HL-60 (cell line): Measurements from ENCODE around the gene SPSB2.

ENCODE experiments used
- DNase-seq, 2 experiments: peaks; one replicate each; pipeline ENCODE4 v3.0.0-alpha.2; 2010 to 2020; ENCODE audit warnings: low read depth in 1 of 2, low spot score in 1 of 2
- H3K27ac ChIP-seq: fragments of 250-450 bp; sonication (Bioruptor Pico); replicated peaks from 2 replicates; pipeline ENCODE4 v1.5.1; 2020; ENCODE audit warnings: mild to moderate bottlenecking, moderate library complexity
- H3K27me3 ChIP-seq: fragments of 250-450 bp; sonication (Bioruptor Pico); 2 replicates; pipeline ENCODE4 v1.5.1; 2021; ENCODE audit warnings: mild to moderate bottlenecking, moderate library complexity; ENCODE audit not compliant: insufficient read depth, poor library complexity, severe bottlenecking
- H3K4me3 ChIP-seq: replicated peaks from 2 replicates; pipeline ENCODE4 v1.5.1; 2011; ENCODE audit warnings: mild to moderate bottlenecking, control low read depth, low read length; ENCODE audit not compliant: insufficient read depth
- CTCF ChIP-seq: IDR thresholded peaks from one replicate; pipeline ENCODE4 v1.5.1; 2011; ENCODE audit warnings: low read length, control low read depth, inconsistent platforms; ENCODE audit not compliant: insufficient read depth
- GABPA ChIP-seq: IDR thresholded peaks from 2 replicates; pipeline ENCODE4 v1.6.1; 2012; ENCODE audit warnings: low read depth
- POLR2AphosphoS5 ChIP-seq: IDR thresholded peaks from 2 replicates; pipeline ENCODE4 v1.6.1; 2012; ENCODE audit warnings: low read depth
- REST ChIP-seq: IDR thresholded peaks from 2 replicates; pipeline ENCODE4 v1.6.1; 2012; ENCODE audit warnings: low read depth; ENCODE audit not compliant: insufficient replicate concordance
- SPI1 ChIP-seq: IDR thresholded peaks from 2 replicates; pipeline ENCODE4 v1.6.1; 2012; ENCODE audit warnings: low read depth, mild to moderate bottlenecking, borderline replicate concordance

SPSB2 gene

GRCh38 chr12:6917491-6918231 is 44.6 kb upstream of the SPSB2 start:
- DNase-seq, result no peak
- H3K27ac ChIP-seq, result no peak overlapping the region
- TF ChIP-seq REST, result no peak
- TF ChIP-seq POLR2AphosphoS5, result no peak
- TF ChIP-seq SPI1, result no peak
- TF ChIP-seq CTCF, result no peak
- no peak for TF ChIP-seq GABPA
- H3K4me3 ChIP-seq, result no peak overlapping the region
- peaks cover 20% of the 10 kb centered on the region for H3K27me3 ChIP-seq

GRCh38 chr12:6916426-6917200 is 43.5 kb upstream of the SPSB2 start:
- Histone ChIP-seq H3K4me3 (no peak overlapping the region), H3K27me3 (peaks cover 20% of the 10 kb centered on the region), H3K27ac (no peak overlapping the region)
- no peak for DNase-seq
- no peak for TF ChIP-seq POLR2AphosphoS5

- no peak for DNase-seq
- H3K27ac ChIP-seq, result no peak overlapping the region
- H3K4me3 ChIP-seq, result no peak overlapping the region
- H3K27me3 ChIP-seq, result peaks cover 20% of the 10 kb centered on the region
- TF ChIP-seq REST, result no peak
- no peak for TF ChIP-seq POLR2AphosphoS5
- no peak for TF ChIP-seq GABPA
- TF ChIP-seq SPI1, result no peak
- no peak for TF ChIP-seq CTCF
Observed at GRCh38 chr12:6915789-6916285, 42.7 kb upstream of the SPSB2 start.

- no peak overlapping the region for H3K27ac ChIP-seq
Observed at GRCh38 chr12:6914947-6915788, 42.1 kb upstream of the SPSB2 start.

More at GRCh38 chr12:6914947-6915788, 42.1 kb upstream of the SPSB2 start:
- Histone ChIP-seq H3K4me3 (peak overlapping the region; percentile 50), H3K27me3 (peaks cover 20% of the 10 kb centered on the region)
- TF ChIP-seq GABPA (no peak), SPI1 (no peak), REST (no peak), POLR2AphosphoS5 (no peak), CTCF (no peak)
- DNase-seq, result no peak
